GM10266 (cell line): ENCODE results near the gene SERAC1.
"Not testable (repeated sequence)": the region's sequence is repeated elsewhere in the genome, so short reads cannot be mapped to it uniquely, and the experiment has no call there.

Experiments used
- DNase-seq: peaks from one replicate; pipeline ENCODE4 v3.0.0; 2012; ENCODE audit errors: extremely low spot score
- TF ChIP-seq, protein P1 (sequence below): IDR thresholded peaks from 2 replicates; pipeline ENCODE4 v1.5.1; 2012; ENCODE audit warnings: mild to moderate bottlenecking, low read depth; ENCODE audit not compliant: control insufficient read depth, insufficient read depth; ENCODE audit errors: missing control alignments

Gene SERAC1

GRCh38 chr6:158185729-158186456 is 17.8 kb upstream of the SERAC1 start:
- no peak for DNase-seq
- TF ChIP-seq, protein P1, sequence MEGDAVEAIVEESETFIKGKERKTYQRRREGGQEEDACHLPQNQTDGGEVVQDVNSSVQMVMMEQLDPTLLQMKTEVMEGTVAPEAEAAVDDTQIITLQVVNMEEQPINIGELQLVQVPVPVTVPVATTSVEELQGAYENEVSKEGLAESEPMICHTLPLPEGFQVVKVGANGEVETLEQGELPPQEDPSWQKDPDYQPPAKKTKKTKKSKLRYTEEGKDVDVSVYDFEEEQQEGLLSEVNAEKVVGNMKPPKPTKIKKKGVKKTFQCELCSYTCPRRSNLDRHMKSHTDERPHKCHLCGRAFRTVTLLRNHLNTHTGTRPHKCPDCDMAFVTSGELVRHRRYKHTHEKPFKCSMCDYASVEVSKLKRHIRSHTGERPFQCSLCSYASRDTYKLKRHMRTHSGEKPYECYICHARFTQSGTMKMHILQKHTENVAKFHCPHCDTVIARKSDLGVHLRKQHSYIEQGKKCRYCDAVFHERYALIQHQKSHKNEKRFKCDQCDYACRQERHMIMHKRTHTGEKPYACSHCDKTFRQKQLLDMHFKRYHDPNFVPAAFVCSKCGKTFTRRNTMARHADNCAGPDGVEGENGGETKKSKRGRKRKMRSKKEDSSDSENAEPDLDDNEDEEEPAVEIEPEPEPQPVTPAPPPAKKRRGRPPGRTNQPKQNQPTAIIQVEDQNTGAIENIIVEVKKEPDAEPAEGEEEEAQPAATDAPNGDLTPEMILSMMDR = no peak

DNA sequence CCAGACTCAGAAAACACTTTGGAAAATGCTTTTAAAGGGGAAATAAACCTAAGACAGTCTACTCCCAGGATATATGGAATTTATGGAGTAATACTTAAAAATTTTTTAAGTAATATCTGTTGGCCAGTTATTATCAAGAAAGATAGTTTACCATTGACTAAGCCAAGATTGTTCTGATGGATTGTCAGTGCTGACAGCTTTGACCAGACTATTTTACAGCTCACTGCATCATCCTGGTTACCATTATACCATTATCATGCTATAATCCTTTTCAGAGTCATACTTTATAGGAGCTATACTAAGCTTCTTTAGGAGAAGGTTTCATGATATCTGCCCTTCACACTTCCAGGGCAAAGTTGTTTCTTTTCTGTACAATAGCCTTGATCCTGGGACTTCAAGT is 16.5 kb upstream of the SERAC1 start:
- TF ChIP-seq, protein P1 = no peak
- DNase-seq = no peak

GRCh38 chr6:158183174-158183972 is 15.3 kb upstream of the SERAC1 start:
- DNase-seq = not testable (repeated sequence)

- not testable (repeated sequence) for DNase-seq
Observed at GRCh38 chr6:158177712-158178111, 9.7 kb upstream of the SERAC1 start.

DNA sequence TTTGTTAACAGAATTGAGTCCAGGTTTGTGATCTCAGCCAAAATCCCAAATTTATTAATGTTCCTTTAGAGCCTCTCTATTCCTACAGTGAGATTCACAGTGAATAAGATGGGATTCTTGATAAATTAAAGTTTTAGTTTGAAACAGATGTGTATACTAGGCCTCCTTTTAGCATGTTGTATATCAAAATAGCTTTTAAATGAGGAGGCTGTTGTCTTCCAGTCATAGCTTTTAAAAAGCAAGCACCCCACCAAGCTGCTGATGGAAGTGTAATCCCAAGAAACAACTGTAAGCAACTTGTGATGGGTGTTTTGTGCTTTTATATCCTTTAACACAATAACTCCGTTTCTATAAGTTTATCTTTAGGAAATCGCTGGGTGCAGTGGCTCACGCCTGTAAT is 7.0 kb upstream of the SERAC1 start:
- no peak for DNase-seq
- TF ChIP-seq, protein P1 = no peak

GRCh38 chr6:158174514-158174913 is 6.5 kb upstream of the SERAC1 start:
- TF ChIP-seq, protein P1 = no peak
- no peak for DNase-seq

DNA sequence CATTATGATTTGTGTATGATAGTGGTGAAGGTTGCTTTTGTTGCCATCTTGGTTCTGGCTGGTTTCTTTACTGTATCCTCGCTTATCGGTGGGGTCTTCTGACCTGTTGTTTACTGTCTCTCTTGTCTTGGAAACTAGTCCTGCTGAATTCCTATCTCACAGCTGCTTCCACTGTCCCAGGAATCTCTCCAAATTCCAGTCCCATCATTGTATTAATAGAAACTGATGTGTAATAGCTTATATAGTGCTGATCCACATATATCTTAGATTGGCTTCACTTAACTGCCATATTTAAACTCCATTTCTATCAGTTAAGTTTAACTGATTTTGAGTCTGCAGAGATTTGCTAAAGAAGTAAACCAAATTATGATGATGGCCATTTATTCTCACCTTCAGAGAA is 6.0 kb upstream of the SERAC1 start:
- TF ChIP-seq, protein P1 = no peak
- DNase-seq = no peak

- no peak for DNase-seq
- TF ChIP-seq, protein P1 = no peak
Observed at GRCh38 chr6:158172001-158172400, 3.9 kb upstream of the SERAC1 start.
